HepG2 (cell line): ENCODE measurements around the gene SMCHD1. TPM values are rescaled to one million over a fixed set of nuclear protein-coding genes. Genes with fewer than 3 reads are reported as not detected.
A peak's percentile ranks its signal among the peaks of the same experiment; 100 is the strongest.

ENCODE experiments used
- BCL6 ChIP-seq: IDR thresholded peaks from 2 replicates; pipeline ENCODE4 v1.6.1; 2016; ENCODE audit warnings: missing genetic modification reagents, missing compliant biosample characterization
- EED ChIP-seq: sonication (generic); formaldehyde crosslinking; IDR thresholded peaks from 2 replicates; pipeline ENCODE4 v1.5.0; 2020; ENCODE audit warnings: mild to moderate bottlenecking, missing genetic modification reagents
- FOSL2 ChIP-seq: sonication (generic); formaldehyde crosslinking; IDR thresholded peaks from 2 replicates; pipeline ENCODE4 v1.4.0; 2020; ENCODE audit warnings: missing genetic modification reagents
- GATAD1 ChIP-seq: IDR thresholded peaks from 2 replicates; pipeline ENCODE4 v1.6.1; 2016; ENCODE audit warnings: missing genetic modification reagents, missing compliant biosample characterization
- GRHL1 ChIP-seq: sonication (generic); formaldehyde crosslinking; conservative IDR thresholded peaks from 2 replicates; pipeline ENCODE4 v1.8.0; 2022; ENCODE audit warnings: missing genetic modification reagents
- HMG20A ChIP-seq: IDR thresholded peaks from 2 replicates; pipeline ENCODE4 v1.6.1; 2016; ENCODE audit warnings: borderline replicate concordance
- IKZF4 ChIP-seq: sonication (generic); formaldehyde crosslinking; IDR thresholded peaks from 2 replicates; pipeline ENCODE4 v1.5.1; 2020; ENCODE audit warnings: borderline replicate concordance, mild to moderate bottlenecking, low read depth, missing genetic modification reagents; ENCODE audit errors: not compliant biosample characterization
- IRF2 ChIP-seq: IDR thresholded peaks from 2 replicates; pipeline ENCODE4 v1.6.1; 2018; ENCODE audit warnings: missing genetic modification reagents, missing compliant biosample characterization
- PPARG ChIP-seq: conservative IDR thresholded peaks from 2 replicates; pipeline ENCODE4 v1.6.1; 2016; ENCODE audit warnings: missing biosample characterization, missing genetic modification reagents
- SNAPC2 ChIP-seq: sonication (generic); formaldehyde crosslinking; IDR thresholded peaks from 2 replicates; pipeline ENCODE4 v1.8.1; 2022; ENCODE audit warnings: mild to moderate bottlenecking, missing genetic modification reagents
- TEAD3 ChIP-seq: optimal IDR thresholded peaks from 2 replicates; pipeline ENCODE3; 2016; ENCODE audit warnings: borderline replicate concordance
- ZBTB21 ChIP-seq: sonication (generic); formaldehyde crosslinking; IDR thresholded peaks from 2 replicates; pipeline ENCODE4 v1.4.0; 2020; ENCODE audit warnings: missing genetic modification reagents
- ZNF18 ChIP-seq: sonication (generic); formaldehyde crosslinking; IDR thresholded peaks from 2 replicates; pipeline ENCODE4 v1.8.0; 2022; ENCODE audit warnings: mild to moderate bottlenecking, missing genetic modification reagents; ENCODE audit not compliant: insufficient replicate concordance
- ZNF232 ChIP-seq: sonication (generic); formaldehyde crosslinking; IDR thresholded peaks from 2 replicates; pipeline ENCODE4 v1.4.0; 2020; ENCODE audit warnings: missing genetic modification reagents, borderline replicate concordance
- ZNF234 ChIP-seq: sonication (generic); formaldehyde crosslinking; conservative IDR thresholded peaks from 2 replicates; pipeline ENCODE4 v1.5.1; 2020; ENCODE audit warnings: mild to moderate bottlenecking, missing genetic modification reagents
- ZNF256 ChIP-seq: sonication (generic); formaldehyde crosslinking; conservative IDR thresholded peaks from 2 replicates; pipeline ENCODE4 v1.4.0; 2020; ENCODE audit warnings: missing genetic modification reagents
- ZNF558 ChIP-seq: sonication (generic); formaldehyde crosslinking; IDR thresholded peaks from 2 replicates; pipeline ENCODE4 v1.9.0; 2022; ENCODE audit warnings: mild to moderate bottlenecking, missing genetic modification reagents, borderline replicate concordance
- ZNF777 ChIP-seq: sonication (generic); formaldehyde crosslinking; IDR thresholded peaks from 2 replicates; pipeline ENCODE4 v1.4.0; 2020; ENCODE audit warnings: missing genetic modification reagents
- ZNF782 ChIP-seq: sonication (generic); formaldehyde crosslinking; IDR thresholded peaks from 2 replicates; pipeline ENCODE4 v1.4.0; 2020; ENCODE audit warnings: missing genetic modification reagents, mild to moderate bottlenecking, borderline replicate concordance
- ZSCAN12 ChIP-seq: sonication (generic); formaldehyde crosslinking; IDR thresholded peaks from 2 replicates; pipeline ENCODE4 v1.9.0; 2021; ENCODE audit warnings: mild to moderate bottlenecking, missing genetic modification reagents
- ZSCAN22 ChIP-seq: sonication (generic); formaldehyde crosslinking; IDR thresholded peaks from 2 replicates; pipeline ENCODE4 v1.4.0; 2020; ENCODE audit warnings: mild to moderate bottlenecking, missing genetic modification reagents
- polyA plus RNA-seq, 8 experiments: library from polyadenylated mRNA; depleted of rRNA in 3 of 8; stranded (reverse) in 7 of 8; unstranded in 1 of 8; fragments of >200 nt; fragmentation: Illumina TruSeq in 4 of 8; extraction: Trizol in 4 of 8; gene quantifications; 2 replicates each; pipeline versions ENCODE4 v1.2.1 to v1.2.3, GENCODE V29; 2011 to 2016; ENCODE audit warnings: low read depth in 4 of 8, missing spikeins in 1 of 8, mixed read lengths in 1 of 8; ENCODE audit not compliant: insufficient read depth in 1 of 8
- total RNA-seq, 5 experiments: library from RNA; depleted of rRNA; stranded (reverse); fragments of >200 nt; fragmentation: Illumina TruSeq; extraction: Trizol; gene quantifications; 2 replicates each; pipeline ENCODE4 v1.2.3, GENCODE V29; 2016; ENCODE audit warnings: low read depth in 1 of 5
- TF ChIP-seq, protein P1 (sequence below): sonication (generic); formaldehyde crosslinking; IDR thresholded peaks from 2 replicates; pipeline ENCODE4 v1.4.0; 2020; ENCODE audit warnings: mild to moderate bottlenecking, missing genetic modification reagents
- TF ChIP-seq, protein P2 (sequence below), 2 experiments: IDR thresholded peaks; 2 replicates each; pipeline ENCODE4 v1.6.1; 2011 to 2012; ENCODE audit warnings: low read length in 2 of 2, borderline replicate concordance in 1 of 2, low read depth in 1 of 2, mild to moderate bottlenecking in 1 of 2, moderate library complexity in 1 of 2

The SMCHD1 gene
- total and polyA plus RNA-seq, 2 of the 13 experiments (the other 11 are each of a cell fraction or from before 2014, with no cell fraction given) = 21.4 to 93.6 TPM

- no peak for TF ChIP-seq GRHL1
- no peak for TF ChIP-seq IKZF4
- TF ChIP-seq HMG20A (CRISPR knock-in tag) = no peak
- TF ChIP-seq SNAPC2 (CRISPR knock-in tag) = 0 out of 2 replicates have a peak, but pooled peaks have one; percentile 14
- TF ChIP-seq ZBTB21 (CRISPR knock-in tag) = peak; percentile 94
- TF ChIP-seq FOSL2 (CRISPR knock-in tag) = no peak
- TF ChIP-seq ZNF777 (CRISPR knock-in tag) = peak; percentile 50; the same call in 1 of the 2 replicates
- TF ChIP-seq TEAD3 = no peak
- TF ChIP-seq BCL6 (CRISPR knock-in tag) = no peak
- no peak for TF ChIP-seq PPARG (CRISPR knock-in tag)
- TF ChIP-seq ZNF558 = no peak
- no peak for TF ChIP-seq ZNF256 (CRISPR knock-in tag)
- TF ChIP-seq IRF2 (CRISPR knock-in tag) = no peak
- TF ChIP-seq ZNF18 (CRISPR knock-in tag) = no peak
- no peak for TF ChIP-seq ZSCAN22 (CRISPR knock-in tag)
- TF ChIP-seq ZSCAN12 (CRISPR knock-in tag) = no peak
- 0 out of 2 replicates have a peak, but pooled peaks have one; percentile 15 for TF ChIP-seq GATAD1 (CRISPR knock-in tag)
- no peak for TF ChIP-seq ZNF782 (CRISPR knock-in tag)
- TF ChIP-seq EED = no peak
- TF ChIP-seq, protein P1, sequence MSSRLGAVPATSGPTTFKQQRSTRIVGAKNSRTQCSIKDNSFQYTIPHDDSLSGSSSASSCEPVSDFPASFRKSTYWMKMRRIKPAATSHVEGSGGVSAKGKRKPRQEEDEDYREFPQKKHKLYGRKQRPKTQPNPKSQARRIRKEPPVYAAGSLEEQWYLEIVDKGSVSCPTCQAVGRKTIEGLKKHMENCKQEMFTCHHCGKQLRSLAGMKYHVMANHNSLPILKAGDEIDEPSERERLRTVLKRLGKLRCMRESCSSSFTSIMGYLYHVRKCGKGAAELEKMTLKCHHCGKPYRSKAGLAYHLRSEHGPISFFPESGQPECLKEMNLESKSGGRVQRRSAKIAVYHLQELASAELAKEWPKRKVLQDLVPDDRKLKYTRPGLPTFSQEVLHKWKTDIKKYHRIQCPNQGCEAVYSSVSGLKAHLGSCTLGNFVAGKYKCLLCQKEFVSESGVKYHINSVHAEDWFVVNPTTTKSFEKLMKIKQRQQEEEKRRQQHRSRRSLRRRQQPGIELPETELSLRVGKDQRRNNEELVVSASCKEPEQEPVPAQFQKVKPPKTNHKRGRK (CRISPR knock-in tag) = no peak
- TF ChIP-seq, protein P2, sequence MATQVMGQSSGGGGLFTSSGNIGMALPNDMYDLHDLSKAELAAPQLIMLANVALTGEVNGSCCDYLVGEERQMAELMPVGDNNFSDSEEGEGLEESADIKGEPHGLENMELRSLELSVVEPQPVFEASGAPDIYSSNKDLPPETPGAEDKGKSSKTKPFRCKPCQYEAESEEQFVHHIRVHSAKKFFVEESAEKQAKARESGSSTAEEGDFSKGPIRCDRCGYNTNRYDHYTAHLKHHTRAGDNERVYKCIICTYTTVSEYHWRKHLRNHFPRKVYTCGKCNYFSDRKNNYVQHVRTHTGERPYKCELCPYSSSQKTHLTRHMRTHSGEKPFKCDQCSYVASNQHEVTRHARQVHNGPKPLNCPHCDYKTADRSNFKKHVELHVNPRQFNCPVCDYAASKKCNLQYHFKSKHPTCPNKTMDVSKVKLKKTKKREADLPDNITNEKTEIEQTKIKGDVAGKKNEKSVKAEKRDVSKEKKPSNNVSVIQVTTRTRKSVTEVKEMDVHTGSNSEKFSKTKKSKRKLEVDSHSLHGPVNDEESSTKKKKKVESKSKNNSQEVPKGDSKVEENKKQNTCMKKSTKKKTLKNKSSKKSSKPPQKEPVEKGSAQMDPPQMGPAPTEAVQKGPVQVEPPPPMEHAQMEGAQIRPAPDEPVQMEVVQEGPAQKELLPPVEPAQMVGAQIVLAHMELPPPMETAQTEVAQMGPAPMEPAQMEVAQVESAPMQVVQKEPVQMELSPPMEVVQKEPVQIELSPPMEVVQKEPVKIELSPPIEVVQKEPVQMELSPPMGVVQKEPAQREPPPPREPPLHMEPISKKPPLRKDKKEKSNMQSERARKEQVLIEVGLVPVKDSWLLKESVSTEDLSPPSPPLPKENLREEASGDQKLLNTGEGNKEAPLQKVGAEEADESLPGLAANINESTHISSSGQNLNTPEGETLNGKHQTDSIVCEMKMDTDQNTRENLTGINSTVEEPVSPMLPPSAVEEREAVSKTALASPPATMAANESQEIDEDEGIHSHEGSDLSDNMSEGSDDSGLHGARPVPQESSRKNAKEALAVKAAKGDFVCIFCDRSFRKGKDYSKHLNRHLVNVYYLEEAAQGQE (IDR thresholded peaks at IDR 0.05; ENCODE audit: borderline replicate concordance in 1 of 2, low read depth in 1 of 2, low read length in 2 of 2) = no peak
- TF ChIP-seq ZNF232 = no peak
- TF ChIP-seq ZNF234 = no peak
Measured at GRCh38 chr18:2654928-2655177, 673 bp upstream of the SMCHD1 start (continued).
